Measurements from ENCODE around the gene IGFBP1.

IGFBP1 gene

GRCh38 chr7:45881280-45881758, 7.0 kb upstream of the IGFBP1 start:
- DNase-seq, result no peak

- no peak for DNase-seq
Observed at GRCh38 chr7:45881759-45882464, 6.4 kb upstream of the IGFBP1 start.

- no peak for DNase-seq
Observed at GRCh38 chr7:45882465-45882810, 5.8 kb upstream of the IGFBP1 start.

GRCh38 chr7:45884136-45884535, 4.2 kb upstream of the IGFBP1 start:
- no peak for DNase-seq

GRCh38 chr7:45885264-45885882, 2.9 kb upstream of the IGFBP1 start:
- no peak for DNase-seq

GRCh38 chr7:45886931-45887667, 1.2 kb upstream of the IGFBP1 start:
- DNase-seq, result no peak

GRCh38 chr7:45888993-45889366, 692 bp downstream of the IGFBP1 start:
- DNase-seq, result no peak

- DNase-seq, result no peak
Observed at GRCh38 chr7:45889367-45890067, 1.2 kb downstream of the IGFBP1 start.

GRCh38 chr7:45890125-45890901, 2.0 kb downstream of the IGFBP1 start:
- no peak for DNase-seq

- no peak for DNase-seq
Observed at GRCh38 chr7:45890902-45891461, 2.7 kb downstream of the IGFBP1 start.

GRCh38 chr7:45891462-45892402, 3.4 kb downstream of the IGFBP1 start:
- no peak for DNase-seq

GRCh38 chr7:45892407-45893035, 4.2 kb downstream of the IGFBP1 start:
- DNase-seq, result no peak

GRCh38 chr7:45893374-45893995, 5.2 kb downstream of the IGFBP1 start:
- DNase-seq, result no peak

GRCh38 chr7:45893996-45894664, 5.8 kb downstream of the IGFBP1 start:
- no peak for DNase-seq

- DNase-seq, result no peak
Observed at GRCh38 chr7:45894665-45895062, 6.4 kb downstream of the IGFBP1 start.

GRCh38 chr7:45897042-45897690, 8.9 kb downstream of the IGFBP1 start:
- no peak for DNase-seq

GRCh38 chr7:45898222-45898621, 9.9 kb downstream of the IGFBP1 start:
- DNase-seq, result no peak

- no peak for DNase-seq
Observed at GRCh38 chr7:45901566-45901965, 13.3 kb downstream of the IGFBP1 start.

GRCh38 chr7:45902820-45903219, 14.5 kb downstream of the IGFBP1 start:
- no peak for DNase-seq
